Mesothelial cell of epicardium (in vitro differentiated cells): ENCODE results near the gene KRT6B. TPM values are rescaled to one million over a fixed set of nuclear protein-coding genes. Genes with fewer than 3 reads are reported as not detected.

ENCODE experiments used
- DNase-seq, 2 experiments: peaks; one replicate each; pipeline ENCODE4 v3.0.0; 2021; ENCODE audit warnings: low spot score in 2 of 2; ENCODE audit not compliant: unreplicated experiment in 2 of 2
- H3K27ac Mint-ChIP-seq: 2 replicates; pipeline ENCODE4 v1.8.0; 2021; ENCODE audit warnings: mixed read lengths
- H3K27me3 Mint-ChIP-seq: 2 replicates; pipeline ENCODE4 v1.8.0; 2021; ENCODE audit warnings: low read depth, mixed read lengths
- H3K36me3 Mint-ChIP-seq: 2 replicates; pipeline ENCODE4 v1.8.0; 2021; ENCODE audit warnings: mixed read lengths
- H3K4me1 Mint-ChIP-seq: 2 replicates; pipeline ENCODE4 v1.8.0; 2021; ENCODE audit warnings: mixed read lengths
- H3K4me3 Mint-ChIP-seq: 2 replicates; pipeline ENCODE4 v1.8.0; 2021; ENCODE audit warnings: mild to moderate bottlenecking, moderate library complexity, mixed read lengths
- H3K9me3 Mint-ChIP-seq: 2 replicates; pipeline ENCODE4 v1.8.0; 2021; ENCODE audit warnings: mixed read lengths
- total RNA-seq: library from RNA; stranded (reverse); gene quantifications from 3 replicates; pipeline ENCODE4 v1.2.1, GENCODE V29; 2021
- TF ChIP-seq, protein P1 (sequence below): fragments of 200-600 bp; sonication (generic); IDR thresholded peaks from one replicate; pipeline ENCODE4 v1.5.0; 2021; ENCODE audit warnings: antibody characterized with exemption; ENCODE audit not compliant: unreplicated experiment

The KRT6B gene
- total RNA-seq, 1 donor from 2014 or later: not detected

DNA sequence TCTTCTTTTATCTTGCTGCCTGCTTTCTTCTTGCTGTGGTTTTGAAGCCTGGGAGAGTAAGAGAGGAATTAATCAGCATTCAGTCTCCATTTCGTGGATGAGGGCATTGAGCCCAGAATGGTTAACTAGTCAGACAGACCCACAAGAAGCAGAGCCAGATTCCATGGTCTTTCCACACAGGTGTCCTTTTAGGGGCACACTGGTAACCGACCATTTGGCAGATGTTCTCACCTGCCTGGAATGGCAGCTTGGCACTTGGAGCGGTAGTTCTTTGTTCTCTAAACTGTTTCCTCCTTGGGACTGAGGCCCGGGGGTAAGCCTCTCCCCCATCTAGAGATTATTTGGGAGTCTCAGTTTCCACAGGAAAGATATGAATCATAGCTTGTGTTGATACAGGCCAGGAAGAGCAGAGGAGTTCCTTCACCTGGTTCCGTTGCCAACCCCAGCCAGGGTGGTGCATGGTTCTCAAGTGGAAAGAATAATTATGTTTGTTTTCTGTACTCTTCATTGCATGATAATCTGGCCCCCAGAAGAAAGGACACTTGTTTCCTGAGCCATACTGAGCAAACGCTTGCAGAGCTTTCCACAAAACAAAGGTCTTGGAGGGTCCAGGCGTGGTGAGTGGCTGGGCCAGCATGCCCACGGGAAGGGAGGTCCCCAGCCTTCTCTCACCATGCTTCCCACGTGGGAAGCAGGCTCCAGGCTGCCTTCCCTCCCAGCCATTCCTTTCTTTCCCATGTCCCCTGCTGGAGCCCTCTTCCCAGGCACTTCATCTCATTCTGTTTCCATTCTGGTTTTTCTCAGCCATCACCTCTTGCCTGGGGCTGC lies 15.7 kb downstream of the KRT6B start:
- H3K4me3 Mint-ChIP-seq: no peak overlapping the region
- DNase-seq: no peak
- H3K9me3 Mint-ChIP-seq: no peaks in the 10 kb centered on the region
- H3K27ac Mint-ChIP-seq: peak overlapping the region; percentile 65
- H3K27me3 Mint-ChIP-seq: peaks cover 18% of the 10 kb centered on the region
- no peaks in the 10 kb centered on the region for H3K36me3 Mint-ChIP-seq
- TF ChIP-seq, protein P1, sequence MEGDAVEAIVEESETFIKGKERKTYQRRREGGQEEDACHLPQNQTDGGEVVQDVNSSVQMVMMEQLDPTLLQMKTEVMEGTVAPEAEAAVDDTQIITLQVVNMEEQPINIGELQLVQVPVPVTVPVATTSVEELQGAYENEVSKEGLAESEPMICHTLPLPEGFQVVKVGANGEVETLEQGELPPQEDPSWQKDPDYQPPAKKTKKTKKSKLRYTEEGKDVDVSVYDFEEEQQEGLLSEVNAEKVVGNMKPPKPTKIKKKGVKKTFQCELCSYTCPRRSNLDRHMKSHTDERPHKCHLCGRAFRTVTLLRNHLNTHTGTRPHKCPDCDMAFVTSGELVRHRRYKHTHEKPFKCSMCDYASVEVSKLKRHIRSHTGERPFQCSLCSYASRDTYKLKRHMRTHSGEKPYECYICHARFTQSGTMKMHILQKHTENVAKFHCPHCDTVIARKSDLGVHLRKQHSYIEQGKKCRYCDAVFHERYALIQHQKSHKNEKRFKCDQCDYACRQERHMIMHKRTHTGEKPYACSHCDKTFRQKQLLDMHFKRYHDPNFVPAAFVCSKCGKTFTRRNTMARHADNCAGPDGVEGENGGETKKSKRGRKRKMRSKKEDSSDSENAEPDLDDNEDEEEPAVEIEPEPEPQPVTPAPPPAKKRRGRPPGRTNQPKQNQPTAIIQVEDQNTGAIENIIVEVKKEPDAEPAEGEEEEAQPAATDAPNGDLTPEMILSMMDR: no peak
- H3K4me1 Mint-ChIP-seq: peaks cover 37% of the 10 kb centered on the region

DNA sequence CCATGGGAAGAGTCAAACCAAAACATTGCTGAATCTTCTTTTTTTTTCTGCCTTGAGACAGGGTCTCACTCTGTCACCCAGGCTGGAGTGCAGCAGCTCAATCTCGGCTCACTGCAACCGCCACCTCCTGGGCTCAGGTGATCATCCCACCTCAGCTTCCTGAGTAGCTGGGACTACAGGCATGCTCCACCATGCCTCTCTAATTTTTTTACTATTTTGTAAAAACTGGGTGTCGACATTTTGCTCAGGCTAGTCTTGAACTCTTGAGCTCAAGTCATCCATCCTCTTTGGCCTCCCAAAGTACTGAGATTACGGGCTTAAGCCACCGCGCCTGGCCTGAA lies 16.3 kb downstream of the KRT6B start:
- no peak for DNase-seq
- TF ChIP-seq, protein P1: no peak
- no peaks in the 10 kb centered on the region for H3K9me3 Mint-ChIP-seq
- peaks cover 31% of the 10 kb centered on the region for H3K4me1 Mint-ChIP-seq
- no peak overlapping the region for H3K27ac Mint-ChIP-seq
- no peak overlapping the region for H3K4me3 Mint-ChIP-seq
- H3K36me3 Mint-ChIP-seq: no peaks in the 10 kb centered on the region
- peaks cover 23% of the 10 kb centered on the region for H3K27me3 Mint-ChIP-seq

DNA sequence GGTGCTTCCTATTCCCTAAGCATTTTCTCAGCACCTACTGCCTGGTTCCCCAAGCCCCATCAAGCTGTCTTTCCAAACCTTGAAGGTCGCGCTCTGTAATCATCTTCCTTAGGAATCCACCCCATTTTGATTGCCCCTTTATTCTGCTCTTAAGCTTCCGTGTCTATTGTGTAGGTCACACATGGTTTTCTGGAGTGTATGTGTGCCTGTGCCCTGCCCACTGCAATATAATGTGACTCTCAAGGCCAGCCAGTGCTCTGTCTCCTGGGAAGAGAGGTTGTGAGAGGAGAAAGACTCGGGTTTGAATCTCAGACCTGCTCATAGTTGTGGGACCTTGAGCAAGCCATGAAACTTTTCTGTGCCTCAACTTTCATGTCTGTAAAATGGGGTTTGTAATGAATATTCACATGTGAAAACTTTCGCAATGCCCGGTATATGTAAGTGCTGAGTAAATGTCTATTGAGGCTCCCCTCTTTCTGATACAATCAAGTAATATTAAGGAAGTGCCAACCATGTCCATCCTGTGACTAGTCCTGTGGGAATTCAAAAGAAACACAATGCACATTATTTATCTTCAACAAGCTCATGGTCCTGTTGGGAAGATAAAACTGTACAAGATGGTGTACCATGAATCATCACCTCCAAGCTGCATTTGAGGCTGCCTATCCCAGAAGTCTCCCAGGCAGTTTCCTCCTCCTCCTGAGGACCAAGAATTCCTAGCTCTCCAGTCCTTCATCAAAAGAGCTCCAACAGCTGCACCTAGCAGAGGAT lies 17.0 kb downstream of the KRT6B start:
- peaks cover 26% of the 10 kb centered on the region for H3K4me1 Mint-ChIP-seq
- peaks cover 30% of the 10 kb centered on the region for H3K27me3 Mint-ChIP-seq
- H3K27ac Mint-ChIP-seq: no peak overlapping the region
- H3K36me3 Mint-ChIP-seq: no peaks in the 10 kb centered on the region
- H3K4me3 Mint-ChIP-seq: no peak overlapping the region
- no peaks in the 10 kb centered on the region for H3K9me3 Mint-ChIP-seq
- DNase-seq: no peak
- TF ChIP-seq, protein P1: no peak

DNA sequence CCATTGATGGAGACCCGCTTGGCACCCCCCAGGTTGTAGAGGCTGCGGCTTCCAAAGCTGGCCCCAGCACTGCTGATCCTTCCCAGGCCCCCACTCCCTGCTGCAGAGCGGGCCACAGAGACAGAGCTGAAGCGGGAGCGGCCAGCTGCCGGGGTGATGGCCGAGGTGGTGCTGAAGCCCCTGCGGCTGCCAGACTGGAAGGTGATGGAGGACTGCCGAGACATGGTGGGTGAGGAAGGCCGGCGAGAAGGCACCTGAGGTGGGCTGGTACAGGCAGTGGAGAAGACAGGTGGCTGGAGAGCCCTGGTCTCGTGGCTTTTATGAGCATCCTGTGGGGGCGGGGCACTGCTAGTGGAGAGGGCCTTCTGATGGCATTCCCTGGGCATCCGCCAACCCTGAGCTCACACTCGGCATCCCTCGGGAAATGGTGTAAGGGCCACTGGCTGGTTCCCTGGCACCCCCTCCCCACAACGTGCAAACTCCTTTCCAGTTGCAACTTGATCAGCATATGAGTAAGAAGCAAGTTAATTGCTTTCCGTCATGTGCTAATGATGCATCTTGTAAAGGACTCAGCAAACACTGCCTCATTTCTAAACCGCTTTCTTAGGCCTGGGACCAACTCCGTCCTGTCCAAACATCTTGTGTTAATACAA lies 17.7 kb downstream of the KRT6B start, which contains the start of gene KRT75:
KRT75 (minus strand) TSS at position 291 of the 653 bp plus-strand sequence; CDS start at position 224, 67 bp downstream.
- TF ChIP-seq, protein P1: no peak
- peaks cover 36% of the 10 kb centered on the region for H3K27me3 Mint-ChIP-seq
- H3K4me3 Mint-ChIP-seq: no peak within 1 kb of the TSS
- no peak within 1 kb of the TSS for H3K27ac Mint-ChIP-seq
- H3K4me1 Mint-ChIP-seq: peaks cover 23% of the 10 kb centered on the region
- DNase-seq: no peak
- no peaks in the 10 kb centered on the region for H3K36me3 Mint-ChIP-seq
- no peaks in the 10 kb centered on the region for H3K9me3 Mint-ChIP-seq

DNA sequence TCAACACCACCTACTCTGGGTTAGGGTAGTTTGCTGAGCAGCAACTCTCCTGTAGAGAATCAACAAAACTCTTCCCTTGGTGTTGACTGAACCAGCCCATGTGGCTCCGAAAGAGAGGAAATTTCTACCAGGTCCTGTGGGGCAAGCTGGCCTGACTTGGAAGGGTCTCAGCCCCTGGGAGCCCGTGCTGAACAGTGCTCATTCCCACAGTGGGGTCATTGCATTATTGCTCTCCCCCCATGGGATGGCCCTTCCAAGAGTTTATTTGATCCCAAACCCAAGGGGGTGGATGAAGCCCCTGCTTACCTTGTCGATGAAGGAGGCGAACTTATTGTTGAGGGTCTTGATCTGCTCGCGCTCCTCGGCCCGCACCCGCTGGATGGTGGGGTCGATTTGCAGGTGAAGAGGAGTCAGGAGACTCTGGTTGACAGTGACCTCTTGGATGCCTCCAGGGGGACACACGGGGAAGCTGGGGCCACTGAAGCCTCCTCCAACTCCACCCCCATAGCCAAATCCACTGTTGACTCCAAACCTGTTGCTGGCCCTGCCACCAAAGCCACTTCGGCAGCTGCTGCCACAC lies 18.4 kb downstream of the KRT6B start:
- H3K9me3 Mint-ChIP-seq: no peaks in the 10 kb centered on the region

More for the DNA sequence above, 18.4 kb downstream of the KRT6B start:
- H3K4me1 Mint-ChIP-seq: peaks cover 19% of the 10 kb centered on the region
- DNase-seq: no peak
- peaks cover 42% of the 10 kb centered on the region for H3K27me3 Mint-ChIP-seq
- no peak overlapping the region for H3K4me3 Mint-ChIP-seq
- H3K36me3 Mint-ChIP-seq: no peaks in the 10 kb centered on the region
- H3K27ac Mint-ChIP-seq: no peak overlapping the region
- TF ChIP-seq, protein P1: no peak
